Activated CD4-positive, alpha-beta T cell treated with anti-CD3 and anti-CD28 coated beads, Interleukin-10, Interleukin-2, amounts not matched to agents 100 ng/mL and 50 ng/mL, durations not matched to agents 16 hours and 8 hours (primary cell): Measurements from ENCODE around the gene GSTCD.
A peak's percentile ranks its signal among the peaks of the same experiment; 100 is the strongest.
"Not testable (repeated sequence)": the region's sequence is repeated elsewhere in the genome, so short reads cannot be mapped to it uniquely, and the experiment has no call there.

Experiments
- DNase-seq: peaks from one replicate; pipeline ENCODE4 v3.0.0-alpha.2; 2020

Gene GSTCD

DNA sequence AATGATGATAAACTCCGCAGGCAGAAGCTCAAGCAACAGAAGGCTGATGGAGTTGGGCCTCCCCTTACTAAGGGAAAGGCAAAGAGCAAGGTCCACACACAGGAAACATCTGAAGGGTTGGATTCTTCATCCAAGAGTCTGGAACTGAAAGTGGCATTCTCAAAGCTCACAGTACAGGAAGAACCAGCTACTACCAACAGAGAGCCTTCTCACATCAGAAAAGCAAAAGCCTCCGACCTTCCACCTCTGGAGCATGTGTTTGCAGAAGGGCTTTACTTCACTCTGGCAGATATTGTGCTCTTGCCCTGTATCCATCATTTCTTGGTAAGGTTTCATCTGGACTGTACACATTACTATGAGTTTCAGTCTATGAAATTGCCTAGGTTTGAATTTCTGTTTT, 10.6 kb downstream of the GSTCD start:
- no peak for DNase-seq

DNA sequence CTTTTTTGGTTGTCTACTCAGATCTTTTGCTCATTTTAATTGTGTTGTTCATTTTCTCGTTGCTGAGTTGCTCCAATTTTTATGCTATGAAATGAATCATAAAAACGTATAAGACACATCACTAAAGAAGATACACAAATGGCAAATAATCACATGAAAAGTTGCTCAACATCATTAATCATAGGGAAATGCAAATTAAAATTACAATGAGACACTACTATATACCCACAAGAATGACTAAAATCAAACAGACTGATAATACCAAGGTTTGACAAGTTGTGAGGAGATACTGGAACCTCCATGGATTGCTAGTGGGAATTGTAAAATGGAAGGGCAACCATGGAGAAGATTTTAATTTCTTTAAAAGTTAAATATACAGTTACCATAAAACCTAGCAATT, 17.0 kb downstream of the GSTCD start:
- no peak for DNase-seq

DNA sequence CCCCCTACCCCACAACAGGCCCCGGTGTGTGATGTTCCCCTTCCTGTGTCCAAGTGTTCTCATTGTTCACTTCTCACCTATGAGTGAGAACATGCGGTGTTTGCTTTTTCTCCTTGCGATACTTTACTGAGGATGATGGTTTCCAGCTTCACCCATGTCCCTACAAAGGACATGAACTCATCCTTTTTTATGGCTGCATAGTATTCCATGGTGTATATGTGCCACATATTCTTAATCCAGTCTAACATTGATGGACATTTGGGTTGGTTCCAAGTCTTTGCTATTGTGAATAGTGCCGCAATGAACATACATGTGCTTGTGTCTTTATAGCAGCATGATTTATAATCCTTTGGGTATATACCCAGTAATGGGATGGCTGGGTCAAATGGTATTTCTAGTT, 21.3 kb downstream of the GSTCD start:
- not testable (repeated sequence) for DNase-seq

DNA sequence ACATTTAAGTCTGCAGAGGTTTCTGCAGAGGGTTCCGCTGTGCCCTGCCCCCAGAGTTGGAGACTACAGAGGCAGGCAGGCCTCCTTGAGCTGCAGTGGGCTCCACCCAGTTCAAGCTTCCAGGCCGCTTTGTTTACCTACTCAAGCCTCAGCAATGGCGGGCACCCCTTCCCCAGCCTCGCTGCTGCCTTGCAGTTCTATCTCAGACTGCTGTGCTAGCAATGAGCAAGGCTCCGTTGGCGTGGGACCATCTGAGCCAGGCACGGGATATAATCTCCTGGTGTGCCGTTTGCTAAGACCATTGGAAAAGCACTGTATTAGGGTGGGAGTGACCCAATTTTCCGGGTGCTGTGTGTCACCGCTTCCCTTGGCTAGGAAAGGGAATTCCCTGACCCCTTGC, 26.6 kb downstream of the GSTCD start:
- DNase-seq = not testable (repeated sequence)

DNA sequence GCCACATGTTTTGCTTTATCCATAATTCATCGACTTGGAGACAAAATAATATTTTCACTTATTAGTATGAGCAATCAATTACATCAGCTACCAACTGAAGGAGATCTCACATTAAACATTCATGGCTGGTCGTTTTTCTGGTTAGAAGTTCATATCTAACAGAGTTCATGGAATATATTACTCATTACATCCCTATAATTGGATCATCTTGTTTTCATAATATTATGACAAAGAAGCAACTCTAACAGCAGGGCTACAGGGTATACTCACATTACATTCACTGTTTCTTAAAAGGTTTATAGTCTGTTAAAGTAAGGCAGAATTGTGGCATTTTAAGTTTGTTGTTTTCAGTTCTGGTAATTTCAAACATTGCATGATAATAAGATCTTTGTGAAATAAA, 33.0 kb downstream of the GSTCD start:
- DNase-seq = no peak

DNA sequence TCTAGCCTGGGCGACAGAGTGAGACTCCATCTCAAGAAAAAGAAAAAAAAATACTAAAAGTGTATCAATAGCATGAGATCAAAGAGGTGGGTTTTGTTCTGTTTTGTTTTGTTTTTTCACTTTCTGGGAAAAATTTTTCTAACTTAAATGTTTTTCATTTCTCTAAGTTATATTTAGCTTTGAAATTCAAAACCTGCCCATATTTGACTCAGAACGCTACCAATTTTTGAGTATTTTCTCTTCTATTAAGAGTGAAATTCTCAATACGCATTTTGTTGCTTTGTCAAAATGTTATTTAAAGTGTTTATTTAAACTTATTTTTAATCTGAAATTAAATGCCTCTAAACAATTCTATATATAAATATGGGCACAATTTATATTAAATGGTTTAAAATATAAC, 39.6 kb downstream of the GSTCD start:
- no peak for DNase-seq

DNA sequence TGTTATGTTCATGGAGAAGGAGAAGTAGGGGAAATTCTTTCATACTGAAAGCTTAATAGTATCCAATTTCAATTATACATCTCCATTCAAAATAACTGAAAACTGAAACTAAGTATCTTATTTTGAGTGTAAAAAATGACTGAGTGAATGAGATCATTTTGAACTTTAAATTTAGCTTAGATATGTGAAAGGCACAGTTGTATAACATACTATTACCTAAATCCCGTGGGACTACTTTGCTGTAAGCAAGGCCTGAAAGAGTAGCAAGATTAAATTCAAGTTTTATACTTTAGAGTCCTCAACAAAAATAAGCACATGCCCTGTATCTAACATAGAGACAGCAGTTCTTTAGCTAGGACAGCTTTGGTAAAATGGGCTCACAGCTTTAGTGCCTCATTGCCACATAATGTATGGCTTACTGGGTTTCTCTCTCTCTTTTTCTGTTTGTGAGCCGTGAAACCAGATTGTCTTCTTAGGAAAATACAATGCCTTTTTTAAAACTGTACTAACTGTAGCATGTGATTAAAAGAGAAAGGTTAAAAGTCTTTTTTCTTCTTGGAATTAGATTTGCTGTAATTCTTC, 43.2 kb downstream of the GSTCD start:
- no peak for DNase-seq

DNA sequence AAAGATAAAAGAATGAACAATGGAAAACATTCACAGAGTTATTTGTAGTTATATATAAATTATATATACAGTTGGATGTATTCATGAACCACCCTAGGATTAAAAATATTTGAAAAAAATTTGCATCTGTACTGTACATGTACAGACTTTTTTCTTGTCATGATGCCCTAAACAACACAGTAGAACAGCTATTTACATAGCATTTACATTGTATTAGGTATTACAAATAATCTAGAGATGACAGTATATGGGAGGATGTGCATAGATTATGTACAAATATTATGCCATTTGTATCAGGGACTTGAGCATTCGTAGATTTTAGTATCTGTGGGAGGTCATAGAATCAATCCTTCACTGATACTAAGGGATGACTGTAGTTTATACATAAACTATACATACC, 44.8 kb downstream of the GSTCD start:
- DNase-seq = no peak

DNA sequence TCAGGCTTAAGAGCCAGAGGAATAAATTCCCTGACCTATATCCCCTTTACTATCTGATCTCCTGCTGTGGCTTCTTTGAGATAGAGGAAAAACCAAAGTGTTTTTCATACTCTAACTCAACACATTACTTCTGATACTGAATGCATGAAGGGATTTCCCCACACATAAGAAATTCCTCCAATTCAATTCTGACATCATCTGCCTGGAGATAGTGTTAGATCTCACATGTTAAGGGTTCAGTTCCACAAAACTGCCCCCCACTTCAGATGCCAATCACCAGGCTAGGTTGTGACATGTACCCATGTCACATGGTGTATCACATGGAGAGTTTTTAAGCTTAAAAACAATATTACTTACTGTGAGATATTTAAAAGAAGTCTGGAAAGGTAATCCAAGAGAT, 46.8 kb downstream of the GSTCD start:
- DNase-seq = no peak

DNA sequence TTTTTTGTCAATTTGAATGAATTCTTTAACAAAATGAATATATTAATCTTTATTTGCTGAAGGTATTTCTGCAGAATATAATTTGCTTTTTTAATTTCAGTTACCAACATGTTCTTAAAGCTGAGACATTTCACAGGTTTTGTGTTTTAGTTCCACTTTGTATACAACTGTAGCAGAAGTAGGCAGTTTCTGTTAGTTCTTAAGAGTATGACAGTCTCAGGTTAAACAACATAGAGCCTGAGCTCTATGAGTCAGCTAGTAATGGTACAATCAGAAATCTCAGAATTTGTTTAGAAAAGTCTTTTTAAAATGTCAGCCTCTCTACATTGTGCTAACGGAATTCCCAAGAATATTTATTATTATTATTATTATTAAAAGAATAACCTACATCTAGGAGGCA, 50.4 kb downstream of the GSTCD start:
- no peak for DNase-seq

DNA sequence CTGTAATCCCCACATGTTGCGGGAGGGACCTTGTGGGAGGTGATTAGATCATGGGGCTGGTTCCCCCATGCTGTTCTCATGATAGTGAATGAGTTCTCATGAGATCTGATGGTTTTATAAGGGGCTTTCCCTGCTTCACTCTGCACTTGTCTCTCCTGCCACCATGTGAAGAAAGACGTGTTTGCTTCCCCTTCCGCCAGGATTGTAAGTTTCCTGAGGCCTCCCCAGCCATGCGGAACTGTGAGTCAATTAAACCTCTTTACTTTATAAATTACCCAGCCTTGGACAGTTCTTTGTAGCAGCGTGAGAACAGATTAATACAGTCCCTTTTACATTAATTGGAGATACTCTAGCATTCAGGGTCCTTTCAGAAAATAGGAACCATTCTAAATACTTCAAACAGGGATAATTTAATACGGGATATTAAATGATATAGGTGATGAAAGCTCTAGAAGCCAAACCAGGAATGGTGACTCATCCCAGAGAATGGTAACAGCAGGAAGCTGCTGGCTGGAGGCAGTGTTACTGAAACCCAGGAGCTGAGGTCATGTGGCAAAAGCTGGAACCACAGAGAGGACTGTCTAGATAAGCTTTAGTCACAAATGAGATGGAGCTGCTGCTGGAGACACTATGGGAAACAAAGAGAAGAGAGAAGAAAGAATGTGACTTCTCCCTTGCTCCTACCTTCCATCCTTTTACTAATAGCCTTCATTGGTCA, 57.3 kb downstream of the GSTCD start:
- DNase-seq = peak; percentile 8

DNA sequence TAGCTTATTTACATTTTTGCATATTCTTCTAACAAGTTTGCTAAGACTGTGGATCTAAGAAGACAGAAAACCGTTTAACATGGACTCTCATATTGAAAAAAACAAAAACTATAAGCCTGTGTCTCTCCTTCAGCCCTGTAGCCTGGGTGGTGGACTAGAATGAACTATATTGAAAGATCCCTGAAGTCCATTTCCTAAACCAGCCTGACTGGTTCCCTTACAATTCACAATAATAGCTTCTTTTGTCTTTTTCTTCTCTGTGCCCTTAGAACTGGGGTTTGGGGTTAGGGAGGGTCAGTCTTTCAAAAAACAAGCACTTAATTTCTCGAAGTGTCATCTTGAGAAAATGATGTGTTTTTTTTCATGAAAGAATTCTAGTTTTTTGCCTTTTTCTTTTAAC, 59.0 kb downstream of the GSTCD start:
- no peak for DNase-seq

DNA sequence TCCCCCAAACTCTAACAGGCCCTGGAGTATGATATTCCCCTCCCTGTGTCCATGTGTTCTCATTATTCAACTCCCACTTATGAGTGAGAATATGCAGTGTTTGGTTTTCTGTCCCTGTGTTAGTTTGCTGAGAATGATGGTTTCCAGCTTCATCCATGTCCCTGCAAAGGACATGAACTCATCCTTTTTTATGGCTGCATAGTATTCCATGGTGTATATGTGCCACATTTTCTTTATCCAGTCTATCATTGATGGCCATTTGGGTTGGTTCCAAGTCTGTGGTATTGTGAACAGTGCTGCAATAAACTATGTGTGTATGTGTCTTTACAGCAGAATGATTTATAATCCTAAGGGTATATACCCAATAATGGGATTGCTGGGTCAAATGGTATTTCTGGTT, 61.9 kb downstream of the GSTCD start:
- DNase-seq = not testable (repeated sequence)

DNA sequence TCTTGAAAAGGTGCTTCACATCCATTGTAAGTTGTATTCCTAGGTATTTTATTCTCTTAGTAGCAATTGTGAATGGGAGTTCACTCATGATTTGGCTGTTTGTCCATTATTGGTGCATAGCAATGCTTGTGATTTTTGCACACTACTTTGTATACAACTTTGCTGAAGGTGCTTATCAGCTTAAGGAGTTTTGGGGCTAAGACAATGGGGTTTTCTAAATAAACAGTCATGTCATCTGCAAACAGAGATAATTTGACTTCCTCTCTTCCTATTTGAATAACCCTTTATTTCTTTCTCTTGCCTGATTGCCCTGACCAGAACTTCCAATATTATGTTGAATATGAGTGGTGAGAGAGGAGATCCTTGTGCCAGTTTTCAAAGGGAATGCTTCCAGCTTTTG, 63.5 kb downstream of the GSTCD start:
- DNase-seq = not testable (repeated sequence)

DNA sequence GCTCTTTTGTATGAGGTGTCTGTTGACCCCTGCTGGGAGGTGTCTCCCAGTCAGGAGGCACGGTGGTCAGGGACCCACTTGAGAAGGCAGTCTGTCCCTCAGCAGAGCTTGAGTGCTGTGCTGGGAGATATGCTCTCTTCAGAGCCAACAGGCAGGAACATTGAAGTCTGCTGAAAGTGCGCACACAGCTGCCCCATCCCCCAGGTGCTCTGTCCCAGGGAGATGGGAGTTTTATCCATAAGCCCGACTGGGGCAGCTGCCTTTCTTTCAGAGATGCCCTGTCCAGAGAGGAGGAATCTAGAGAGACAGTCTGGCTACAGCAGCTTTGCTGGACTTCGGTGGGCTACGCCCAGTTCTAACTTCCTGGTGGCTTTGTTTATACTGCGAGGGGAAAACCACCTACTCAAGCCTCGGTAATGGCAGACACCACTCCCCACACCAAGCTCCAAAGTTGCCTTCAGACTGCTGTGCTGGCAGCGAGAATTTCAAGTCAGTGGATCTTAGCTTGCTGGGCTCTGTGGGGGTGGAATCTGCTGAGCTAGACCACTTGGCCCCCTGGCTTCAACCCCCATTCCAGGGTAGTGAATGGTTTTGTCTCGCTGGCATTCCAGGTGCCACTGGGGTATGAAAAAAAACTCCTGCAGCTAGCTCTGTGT, 67.3 kb downstream of the GSTCD start:
- DNase-seq = not testable (repeated sequence)

DNA sequence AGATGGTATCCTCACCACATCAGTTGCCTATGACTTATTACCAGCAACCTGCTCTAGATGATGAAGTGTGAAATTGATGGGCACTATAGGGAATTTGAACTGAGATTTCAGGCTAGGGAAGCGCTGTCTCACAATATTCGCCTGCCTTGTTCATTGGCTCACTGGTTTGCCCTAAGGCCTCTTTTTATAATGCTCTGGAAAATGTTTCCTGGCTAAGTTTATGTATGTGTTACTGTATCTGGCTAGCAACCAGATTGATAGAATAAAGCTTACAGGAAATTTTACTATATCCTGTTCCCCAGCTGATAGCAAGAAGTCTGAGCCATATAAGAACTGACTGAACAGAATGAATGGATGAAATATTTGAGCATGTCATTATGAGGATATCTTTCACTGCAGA, 71.6 kb downstream of the GSTCD start:
- no peak for DNase-seq

DNA sequence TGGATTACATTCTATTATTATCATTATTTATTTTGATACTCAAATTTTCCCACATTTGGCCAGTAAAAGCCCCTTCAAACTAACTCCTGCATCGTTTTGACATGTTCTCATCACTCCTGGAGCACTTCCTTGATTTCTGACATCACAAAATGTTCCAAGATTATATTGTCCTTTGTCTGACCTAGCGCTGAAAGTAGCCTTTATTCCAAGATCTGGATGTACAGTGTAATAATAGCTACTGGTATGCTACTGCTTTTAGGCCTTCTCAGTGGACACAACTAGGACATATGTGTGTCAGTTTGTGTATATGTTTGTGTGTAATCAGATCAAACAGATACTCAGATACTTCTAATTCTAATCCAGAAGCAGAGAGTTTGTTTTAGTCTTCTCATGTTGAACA, 76.2 kb downstream of the GSTCD start:
- no peak for DNase-seq

DNA sequence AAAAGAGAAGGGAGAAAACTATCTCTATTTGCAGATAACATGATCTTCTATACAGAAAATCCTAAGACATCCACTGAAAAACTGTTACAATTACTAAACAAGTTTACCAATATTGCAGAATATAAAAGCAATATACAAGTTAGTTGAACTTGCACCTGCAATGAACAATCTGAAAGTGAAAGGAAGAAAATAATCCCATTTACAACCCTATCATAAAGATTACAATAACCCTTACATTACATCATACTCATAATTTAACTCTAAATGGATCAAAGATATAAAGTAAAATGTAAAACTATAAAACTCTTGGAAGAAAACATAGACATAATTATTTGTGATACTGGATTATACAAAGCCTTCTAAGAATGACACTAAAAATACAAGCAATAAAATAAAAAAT, 77.2 kb downstream of the GSTCD start:
- DNase-seq = no peak

DNA sequence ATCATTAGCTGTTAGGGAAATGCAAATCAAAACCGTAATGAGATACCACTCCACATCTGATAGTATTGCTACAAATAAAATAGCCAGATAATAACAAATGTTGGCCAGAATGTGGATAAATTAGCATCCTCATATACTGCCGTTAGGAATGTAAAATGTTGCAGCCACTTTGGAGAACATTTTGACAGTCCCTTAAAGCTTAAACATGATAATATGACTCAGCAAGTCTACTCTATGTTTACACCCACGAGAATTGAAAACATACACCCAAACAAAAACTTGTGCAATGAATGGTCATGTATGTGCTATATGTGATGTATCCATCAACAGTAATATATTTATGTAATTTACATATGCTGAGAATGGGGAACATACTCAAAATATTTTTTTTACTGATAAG, 78.2 kb downstream of the GSTCD start:
- no peak for DNase-seq

DNA sequence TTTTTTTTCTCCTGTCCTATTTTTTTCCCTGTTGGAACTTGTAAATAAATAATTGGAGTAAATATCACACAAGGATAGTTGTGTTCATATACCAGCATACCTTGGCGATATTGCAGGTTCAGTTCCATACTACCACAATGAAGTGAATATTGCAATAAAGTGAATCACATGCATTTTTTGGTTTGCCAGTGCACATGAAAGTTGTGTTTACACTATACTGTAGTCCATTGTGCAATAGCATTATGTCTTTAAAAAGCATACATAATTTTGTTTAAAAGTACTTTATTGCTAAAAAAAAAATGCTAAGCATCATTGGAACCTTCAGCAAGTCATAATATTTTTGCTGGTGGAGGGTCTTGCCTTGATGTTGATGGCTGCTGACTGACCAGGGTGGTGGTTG, 88.6 kb downstream of the GSTCD start:
- no peak for DNase-seq

DNA sequence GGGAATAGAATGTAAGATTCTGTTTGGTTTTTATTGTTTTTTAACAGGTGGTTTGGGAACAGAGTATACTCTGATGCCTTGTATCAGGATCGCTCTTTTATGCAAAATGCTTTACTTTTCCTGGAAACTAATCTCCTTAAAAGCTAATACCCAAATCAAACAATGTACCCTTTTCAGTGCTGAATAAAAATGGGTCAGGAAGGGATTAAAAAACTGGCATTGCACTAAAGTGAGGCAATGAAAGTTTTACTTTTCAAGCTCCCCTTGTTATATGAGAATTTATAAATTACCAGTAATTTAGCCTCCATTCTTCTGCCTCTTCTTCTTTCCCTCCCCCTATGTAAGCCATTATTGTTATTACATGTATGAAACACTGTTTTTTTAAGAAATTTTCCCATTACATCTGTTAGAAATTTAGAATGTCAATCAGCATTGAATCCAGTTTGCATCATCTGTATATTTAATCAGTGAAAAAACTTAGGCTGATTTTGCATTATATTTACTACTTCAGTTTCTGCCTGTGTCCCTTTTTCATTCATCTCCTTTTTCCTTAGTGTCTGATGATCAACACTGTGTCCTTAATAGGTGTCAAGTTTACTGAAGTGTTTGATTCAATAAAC, 97.0 kb downstream of the GSTCD start:
- no peak for DNase-seq

DNA sequence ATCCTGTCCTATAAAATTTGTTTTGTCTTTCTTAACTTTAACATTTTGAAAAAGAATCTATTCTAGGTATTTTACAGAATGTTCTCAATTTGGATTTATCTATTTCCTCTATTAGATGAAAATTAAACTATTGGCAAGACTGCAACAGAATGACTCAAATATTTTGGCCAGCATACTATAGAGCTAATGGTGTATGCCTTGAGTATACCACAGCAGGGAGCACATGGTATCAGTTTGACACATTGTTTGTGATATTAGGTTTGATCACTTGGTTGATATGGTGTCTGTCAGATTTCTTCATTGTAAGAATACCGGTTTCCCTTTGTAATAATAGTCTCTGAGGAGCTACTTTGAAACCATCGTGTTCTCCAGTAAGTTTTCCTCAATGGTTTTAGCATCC, 98.9 kb downstream of the GSTCD start:
- peak; percentile 7 for DNase-seq

DNA sequence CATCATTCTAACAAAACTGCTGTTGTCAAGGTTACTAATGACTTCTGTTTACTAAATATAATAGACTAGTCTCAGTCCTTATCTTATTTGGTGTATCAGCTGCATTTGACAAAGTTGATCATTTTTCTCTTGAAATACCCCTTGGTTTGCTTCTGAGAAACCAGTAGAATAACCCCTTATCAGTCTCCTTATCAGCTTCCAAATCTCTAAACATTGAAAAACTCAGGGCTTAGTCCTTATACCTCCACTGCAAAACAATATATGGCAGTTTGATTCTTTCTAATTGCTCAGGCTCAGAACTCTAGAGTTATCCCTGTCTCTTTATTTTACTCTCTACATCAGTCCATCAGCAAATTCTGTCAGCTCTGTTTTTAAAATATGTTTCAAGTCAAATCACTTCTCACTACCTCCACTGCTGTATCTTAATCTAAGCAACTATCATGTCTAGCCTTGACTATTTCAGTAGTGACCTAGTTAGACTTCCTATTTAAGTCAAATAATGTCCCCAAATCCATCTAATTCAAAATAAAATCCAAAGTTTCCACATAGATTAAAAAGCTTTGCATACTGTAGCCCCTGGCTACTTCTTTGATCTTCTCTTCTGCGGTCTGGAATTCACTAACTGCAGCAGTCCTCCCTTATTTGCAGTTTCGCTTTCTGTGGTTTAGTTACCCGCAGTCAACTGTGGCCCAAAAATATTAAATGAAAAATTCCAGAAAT, 99.6 kb downstream of the GSTCD start:
- no peak for DNase-seq

DNA sequence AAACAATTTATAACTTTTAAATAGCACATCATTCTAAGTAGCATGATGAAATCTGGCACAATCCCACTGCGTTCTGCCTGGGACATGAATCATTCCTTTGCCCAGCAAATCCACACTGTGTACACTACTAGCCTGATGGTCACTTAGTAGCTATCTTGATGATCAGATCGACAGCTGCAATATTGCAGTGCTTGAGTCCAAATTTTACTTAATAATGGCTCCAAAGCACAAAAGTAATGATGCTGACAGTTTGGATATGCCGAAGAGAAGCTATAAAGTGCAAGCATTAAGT, 100.1 kb downstream of the GSTCD start:
- no peak for DNase-seq
